Tongue (tissue), 2 donors: ENCODE results near the gene HIRA. TPM values are rescaled to one million over a fixed set of nuclear protein-coding genes. Genes with fewer than 3 reads are reported as not detected.

Experiments
- DNase-seq: peaks from one replicate; pipeline ENCODE4 v3.0.0-alpha.2; 2015
- total RNA-seq: library from RNA; depleted of rRNA; stranded (reverse); fragments of >200 nt; gene quantifications from one replicate; pipeline ENCODE4 v1.2.3, GENCODE V29; 2014

HIRA gene
- total RNA-seq, 1 donor from 2014 or later: 19.3 TPM

GRCh38 chr22:19410941-19411689, 20.4 kb downstream of the HIRA start:
- DNase-seq: peak; percentile 14

- DNase-seq: peak; percentile 73
These were observed 23.6 kb downstream of the HIRA start for GRCh38 chr22:19407649-19408606.

GRCh38 chr22:19406846-19407245, 24.7 kb downstream of the HIRA start:
- no peak for DNase-seq

GRCh38 chr22:19406281-19406811, 25.2 kb downstream of the HIRA start:
- DNase-seq: no peak

GRCh38 chr22:19405652-19406051, 25.9 kb downstream of the HIRA start:
- DNase-seq: no peak

- DNase-seq: no peak
These were observed 26.4 kb downstream of the HIRA start for GRCh38 chr22:19405133-19405532.

- no peak for DNase-seq
These were observed 26.9 kb downstream of the HIRA start for GRCh38 chr22:19404676-19405075.

GRCh38 chr22:19402642-19403191, 28.8 kb downstream of the HIRA start:
- no peak for DNase-seq

- no peak for DNase-seq
These were observed 30.1 kb downstream of the HIRA start for GRCh38 chr22:19401483-19401882.

GRCh38 chr22:19400881-19401280, 30.7 kb downstream of the HIRA start:
- DNase-seq: no peak

GRCh38 chr22:19398652-19399051, 32.9 kb downstream of the HIRA start:
- DNase-seq: no peak

- DNase-seq: no peak
These were observed 33.3 kb downstream of the HIRA start for GRCh38 chr22:19398206-19398605.

GRCh38 chr22:19397734-19398104, 33.8 kb downstream of the HIRA start:
- no peak for DNase-seq

GRCh38 chr22:19396934-19397733, 34.4 kb downstream of the HIRA start:
- no peak for DNase-seq

- no peak for DNase-seq
These were observed 35.0 kb downstream of the HIRA start for GRCh38 chr22:19396561-19396933.

- DNase-seq: no peak
These were observed 36.3 kb downstream of the HIRA start for GRCh38 chr22:19395276-19395675.

GRCh38 chr22:19394274-19395050, 37.1 kb downstream of the HIRA start:
- no peak for DNase-seq

GRCh38 chr22:19393704-19394103, 37.8 kb downstream of the HIRA start:
- DNase-seq: no peak

- DNase-seq: no peak
These were observed 44.0 kb downstream of the HIRA start for GRCh38 chr22:19387575-19387974.

- no peak for DNase-seq
These were observed 44.5 kb downstream of the HIRA start for GRCh38 chr22:19387038-19387437.

GRCh38 chr22:19386248-19386647, 45.3 kb downstream of the HIRA start:
- DNase-seq: no peak
